ENCODE data around the gene DNAH9.

- TF ChIP-seq POLR2A (IDR thresholded peaks at IDR 0.05; ENCODE audit: low read depth, low read length) = no peak
- no peak for TF ChIP-seq POLR2AphosphoS5 (IDR thresholded peaks at IDR 0.05; ENCODE audit: low read depth, low read length)
- TF ChIP-seq TAF1 (IDR thresholded peaks at IDR 0.05; ENCODE audit: low read depth, low read length) = no peak
- TF ChIP-seq PAX5 (IDR thresholded peaks at IDR 0.05; ENCODE audit: insufficient read depth, low read length, severe bottlenecking) = no peak
- no peak for TF ChIP-seq SPI1 (IDR thresholded peaks at IDR 0.05; ENCODE audit: low read depth, low read length)
- TF ChIP-seq POU2F2 (IDR thresholded peaks at IDR 0.05; ENCODE audit: low read depth, low read length) = no peak
These were observed 319.1 kb downstream of the DNAH9 start for GRCh38 chr17:11917415-11917814.

Data from GM12891 (cell line).